ENCODE measurements around the gene LHPP. TPM values are rescaled to one million over a fixed set of nuclear protein-coding genes. Genes with fewer than 3 reads are reported as not detected.

Gene LHPP
- polyA plus RNA-seq, 1 experiment = 7.1 TPM

- ChIA-PET CTCF (interaction anchor here (0.6 to 9.5 kb wide), 8 partner anchors 14 to 285 kb away, joined by 3 to 101 read pairs (median 4); no protein-coding TSS in a partner anchor), POLR2A (no interaction called here)
- Histone ChIP-seq H3K27me3 (ENCODE audit: control insufficient read depth, insufficient read depth, low read length) (peaks cover 15% of the 10 kb centered on the region), H3K9me3 (ENCODE audit: control insufficient read depth, insufficient read depth, low read length) (no peaks in the 10 kb centered on the region; the same call in 1 of the 2 replicates), H3K27ac (ENCODE audit: low read depth, low read length) (no peak overlapping the region), H3K4me3 (ENCODE audit: low read depth, low read length) (no peak overlapping the region)
- no peak for DNase-seq (ENCODE audit: low read depth, low spot score)
- no peak for TF ChIP-seq CTCF (IDR thresholded peaks at IDR 0.05; ENCODE audit: low read depth, low read length)
These were observed 79.7 kb downstream of the LHPP start for GRCh38 chr10:124541076-124541903.

DNA sequence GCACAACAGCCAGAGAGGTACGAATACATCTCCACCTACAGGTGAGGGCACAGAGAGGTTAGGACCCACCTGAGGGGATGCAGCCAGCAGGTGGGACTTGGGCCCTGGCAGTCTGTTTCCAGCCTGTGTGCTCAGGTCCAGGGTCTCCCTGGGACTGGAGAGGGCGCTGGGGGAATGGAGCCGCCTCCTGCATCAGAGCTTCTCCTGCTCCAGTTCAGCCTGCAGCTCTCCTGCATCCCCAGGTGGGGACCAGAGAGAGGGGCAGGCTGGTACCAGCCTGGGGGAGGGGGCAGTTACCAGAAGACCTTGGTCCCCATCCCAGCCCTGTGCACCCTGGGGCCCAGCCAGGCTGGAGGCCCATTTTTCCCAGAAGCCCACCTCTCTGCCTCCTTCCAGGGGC is 80.7 kb downstream of the LHPP start:
- H3K27ac ChIP-seq (ENCODE audit: low read depth, low read length) = no peak overlapping the region
- CTCF ChIA-PET = interaction anchor here (9.5 kb wide), 1 partner anchor 199 kb away, joined by 101 read pairs; no protein-coding TSS in a partner anchor
- H3K9me3 ChIP-seq (ENCODE audit: control insufficient read depth, insufficient read depth, low read length) = no peaks in the 10 kb centered on the region; the same call in 1 of the 2 replicates
- TF ChIP-seq CTCF (IDR thresholded peaks at IDR 0.05; ENCODE audit: low read depth, low read length) = no peak
- peaks cover 18% of the 10 kb centered on the region for H3K27me3 ChIP-seq (ENCODE audit: control insufficient read depth, insufficient read depth, low read length)
- no peak for DNase-seq (ENCODE audit: low read depth, low spot score)
- no peak overlapping the region for H3K4me3 ChIP-seq (ENCODE audit: low read depth, low read length)
- POLR2A ChIA-PET = no interaction called here

- DNase-seq (ENCODE audit: low read depth, low spot score) = no peak
- CTCF ChIA-PET = interaction anchor here (9.5 kb wide), 1 partner anchor 198 kb away, joined by 101 read pairs; no protein-coding TSS in a partner anchor
These were observed 81.5 kb downstream of the LHPP start for GRCh38 chr10:124543146-124543545.

GRCh38 chr10:124543971-124544370 is 82.3 kb downstream of the LHPP start:
- DNase-seq (ENCODE audit: low read depth, low spot score) = no peak
- no peak overlapping the region for H3K27ac ChIP-seq (ENCODE audit: low read depth, low read length)
- H3K9me3 ChIP-seq (ENCODE audit: control insufficient read depth, insufficient read depth, low read length) = no peaks in the 10 kb centered on the region; the same call in 1 of the 2 replicates
- H3K27me3 ChIP-seq (ENCODE audit: control insufficient read depth, insufficient read depth, low read length) = peaks cover 20% of the 10 kb centered on the region
- no peak overlapping the region for H3K4me3 ChIP-seq (ENCODE audit: low read depth, low read length)
- ChIA-PET POLR2A (no interaction called here), CTCF (no interaction called here)
- no peak for TF ChIP-seq CTCF (IDR thresholded peaks at IDR 0.05; ENCODE audit: low read depth, low read length)

More at GRCh38 chr10:124543146-124543545, 81.5 kb downstream of the LHPP start:
- no peak for TF ChIP-seq CTCF (IDR thresholded peaks at IDR 0.05; ENCODE audit: low read depth, low read length)
- H3K27ac ChIP-seq (ENCODE audit: low read depth, low read length) = no peak overlapping the region
- H3K4me3 ChIP-seq (ENCODE audit: low read depth, low read length) = no peak overlapping the region
- POLR2A ChIA-PET = no interaction called here
- no peaks in the 10 kb centered on the region; the same call in 1 of the 2 replicates for H3K9me3 ChIP-seq (ENCODE audit: control insufficient read depth, insufficient read depth, low read length)
- peaks cover 18% of the 10 kb centered on the region for H3K27me3 ChIP-seq (ENCODE audit: control insufficient read depth, insufficient read depth, low read length)

DNA sequence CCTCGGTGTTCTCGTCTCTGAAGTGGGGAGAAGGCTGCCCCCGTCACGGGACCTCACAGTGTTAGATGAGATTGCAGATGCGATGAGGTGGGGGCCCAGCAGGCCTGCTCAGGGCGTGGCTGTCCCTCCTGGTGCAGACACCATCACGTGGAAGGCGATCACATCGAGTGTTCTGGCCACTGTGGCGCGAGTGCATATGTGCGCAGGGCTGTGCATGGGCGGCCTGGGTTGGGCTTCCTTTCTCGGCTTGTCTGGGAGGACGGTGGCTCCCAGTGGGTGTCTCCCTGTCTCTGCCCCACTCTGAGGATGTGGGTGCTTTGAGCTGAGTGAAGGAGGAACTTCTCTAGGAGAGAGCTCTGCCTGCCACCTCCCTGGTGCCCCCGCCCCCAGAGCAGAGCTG is 83.1 kb downstream of the LHPP start:
- ChIA-PET POLR2A (no interaction called here), CTCF (no interaction called here)
- H3K4me3 ChIP-seq (ENCODE audit: low read depth, low read length) = no peak overlapping the region
- no peak for TF ChIP-seq CTCF (IDR thresholded peaks at IDR 0.05; ENCODE audit: low read depth, low read length)
- H3K27me3 ChIP-seq (ENCODE audit: control insufficient read depth, insufficient read depth, low read length) = peaks cover 20% of the 10 kb centered on the region
- no peaks in the 10 kb centered on the region; the same call in 1 of the 2 replicates for H3K9me3 ChIP-seq (ENCODE audit: control insufficient read depth, insufficient read depth, low read length)
- no peak for DNase-seq (ENCODE audit: low read depth, low spot score)
- H3K27ac ChIP-seq (ENCODE audit: low read depth, low read length) = no peak overlapping the region
